ENCODE results near the gene PDCD11.

The PDCD11 gene

DNA sequence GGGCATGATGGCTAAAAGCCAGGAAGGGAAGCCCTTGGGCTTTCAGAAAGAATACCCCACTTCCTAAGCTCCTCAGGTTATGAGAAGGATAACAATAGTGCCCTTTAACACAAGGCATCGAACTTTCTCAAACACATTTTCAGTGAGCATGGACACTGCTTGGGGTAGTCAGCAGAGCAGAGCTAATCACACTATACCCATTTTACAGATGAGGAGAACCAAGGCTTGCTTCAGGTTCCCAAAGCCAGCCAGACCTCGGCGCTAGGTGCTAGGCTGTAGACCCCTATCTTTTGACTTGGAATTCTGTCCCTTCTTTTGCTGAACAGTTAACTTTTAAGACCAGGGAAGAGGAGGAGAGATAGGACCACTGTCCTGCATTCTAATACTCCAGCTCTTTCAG lies 98.9 kb downstream of the PDCD11 start:
- no peaks in the 10 kb centered on the region for H3K79me2 ChIP-seq (ENCODE audit: control insufficient read depth, low read length)
- no peak overlapping the region for H3K4me2 ChIP-seq (ENCODE audit: low read length)
- no peaks in the 10 kb centered on the region for H3K36me3 ChIP-seq (ENCODE audit: control insufficient read depth, low read length)
- H3K4me3 ChIP-seq (ENCODE audit: low read length), result no peak overlapping the region
- H3K9me2 ChIP-seq (replicated peaks; ENCODE audit: control insufficient read depth, low read length), result no peaks in the 10 kb centered on the region
- peaks cover 17% of the 10 kb centered on the region for H3K4me1 ChIP-seq (ENCODE audit: control insufficient read depth, low read length)
- no peaks in the 10 kb centered on the region for H4K20me1 ChIP-seq (ENCODE audit: control insufficient read depth, insufficient read depth, low read depth, low read length)
- peaks cover 68% of the 10 kb centered on the region for H3K27me3 ChIP-seq (ENCODE audit: control insufficient read depth, low read length)
- H3K27ac ChIP-seq (ENCODE audit: low read depth, low read length), result no peak overlapping the region
- TF ChIP-seq, protein P1, sequence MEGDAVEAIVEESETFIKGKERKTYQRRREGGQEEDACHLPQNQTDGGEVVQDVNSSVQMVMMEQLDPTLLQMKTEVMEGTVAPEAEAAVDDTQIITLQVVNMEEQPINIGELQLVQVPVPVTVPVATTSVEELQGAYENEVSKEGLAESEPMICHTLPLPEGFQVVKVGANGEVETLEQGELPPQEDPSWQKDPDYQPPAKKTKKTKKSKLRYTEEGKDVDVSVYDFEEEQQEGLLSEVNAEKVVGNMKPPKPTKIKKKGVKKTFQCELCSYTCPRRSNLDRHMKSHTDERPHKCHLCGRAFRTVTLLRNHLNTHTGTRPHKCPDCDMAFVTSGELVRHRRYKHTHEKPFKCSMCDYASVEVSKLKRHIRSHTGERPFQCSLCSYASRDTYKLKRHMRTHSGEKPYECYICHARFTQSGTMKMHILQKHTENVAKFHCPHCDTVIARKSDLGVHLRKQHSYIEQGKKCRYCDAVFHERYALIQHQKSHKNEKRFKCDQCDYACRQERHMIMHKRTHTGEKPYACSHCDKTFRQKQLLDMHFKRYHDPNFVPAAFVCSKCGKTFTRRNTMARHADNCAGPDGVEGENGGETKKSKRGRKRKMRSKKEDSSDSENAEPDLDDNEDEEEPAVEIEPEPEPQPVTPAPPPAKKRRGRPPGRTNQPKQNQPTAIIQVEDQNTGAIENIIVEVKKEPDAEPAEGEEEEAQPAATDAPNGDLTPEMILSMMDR (IDR thresholded peaks at IDR 0.05; ENCODE audit: low read depth, low read length, poor library complexity, severe bottlenecking), result no peak
- no peak for TF ChIP-seq EZH2phosphoT487 (IDR thresholded peaks at IDR 0.05; ENCODE audit: borderline replicate concordance, low read length)
- no peaks in the 10 kb centered on the region for H3K9me3 ChIP-seq (ENCODE audit: control insufficient read depth, insufficient read depth, low read length)
- H3F3A ChIP-seq (ENCODE audit: control insufficient read depth, insufficient read depth), result no peaks in the 10 kb centered on the region

Data from DOHH2 (cell line).